Mucosa of stomach (tissue), 1 donor: ENCODE data around the gene KCNJ1.

ENCODE experiments used
- H3K27me3 ChIP-seq: one replicate; pipeline ENCODE4 v1.7.0; 2013; ENCODE audit warnings: mild to moderate bottlenecking, low read length; ENCODE audit not compliant: control insufficient read depth, insufficient read depth
- H3K36me3 ChIP-seq: one replicate; pipeline ENCODE4 v1.7.0; 2013; ENCODE audit warnings: low read length; ENCODE audit not compliant: control insufficient read depth, insufficient read depth
- H3K4me1 ChIP-seq: one replicate; pipeline ENCODE4 v1.7.0; 2013; ENCODE audit warnings: mild to moderate bottlenecking, low read length; ENCODE audit not compliant: control insufficient read depth, insufficient read depth
- H3K4me3 ChIP-seq: one replicate; pipeline ENCODE4 v1.7.0; 2013; ENCODE audit warnings: low read length
- H3K9ac ChIP-seq: one replicate; pipeline ENCODE4 v1.7.0; 2013; ENCODE audit warnings: mild to moderate bottlenecking, low read length, moderate library complexity
- H3K9me3 ChIP-seq: one replicate; pipeline ENCODE4 v1.7.0; 2013; ENCODE audit warnings: mild to moderate bottlenecking, low read length, moderate library complexity; ENCODE audit not compliant: control insufficient read depth
- donor health status: Pancreatic carcinoma.

Gene KCNJ1

DNA sequence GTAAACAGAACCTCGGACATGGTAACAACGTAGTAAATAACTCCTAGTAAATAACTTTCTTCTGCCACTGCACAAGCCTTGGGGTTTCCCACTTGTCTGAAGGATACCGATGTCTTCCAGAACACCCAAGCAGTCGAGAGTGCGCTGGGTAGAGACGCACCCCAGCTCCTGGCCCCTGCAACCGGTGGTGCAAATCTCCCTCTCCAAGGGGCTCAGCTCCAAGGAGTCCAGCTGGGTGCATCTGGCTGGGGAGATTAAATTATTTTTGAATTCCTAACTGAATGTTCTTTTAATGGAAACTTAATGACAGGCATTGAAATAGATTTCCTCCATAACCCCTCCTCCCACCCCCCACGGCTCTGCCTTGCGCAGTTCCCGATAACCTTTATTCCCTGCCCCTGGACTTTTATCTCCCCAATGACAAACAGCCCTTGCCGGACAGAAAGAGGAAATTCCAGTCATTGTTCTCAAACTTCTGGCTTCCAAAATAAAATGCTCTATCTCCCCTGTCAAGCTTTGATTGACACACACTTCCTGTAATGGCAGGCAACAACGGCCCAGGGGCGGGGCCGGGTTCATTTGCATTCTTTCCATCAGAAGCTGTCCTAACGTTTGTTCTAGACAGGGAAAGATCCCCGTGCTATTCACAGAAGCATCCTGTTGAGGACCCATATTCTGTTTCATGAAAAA lies 31.2 kb downstream of the KCNJ1 start:
- Histone ChIP-seq H3K4me3 (no peak overlapping the region), H3K27me3 (no peaks in the 10 kb centered on the region), H3K9ac (no peak overlapping the region), H3K9me3 (no peaks in the 10 kb centered on the region), H3K4me1 (peaks cover under 1% of the 10 kb centered on the region), H3K36me3 (no peaks in the 10 kb centered on the region)

DNA sequence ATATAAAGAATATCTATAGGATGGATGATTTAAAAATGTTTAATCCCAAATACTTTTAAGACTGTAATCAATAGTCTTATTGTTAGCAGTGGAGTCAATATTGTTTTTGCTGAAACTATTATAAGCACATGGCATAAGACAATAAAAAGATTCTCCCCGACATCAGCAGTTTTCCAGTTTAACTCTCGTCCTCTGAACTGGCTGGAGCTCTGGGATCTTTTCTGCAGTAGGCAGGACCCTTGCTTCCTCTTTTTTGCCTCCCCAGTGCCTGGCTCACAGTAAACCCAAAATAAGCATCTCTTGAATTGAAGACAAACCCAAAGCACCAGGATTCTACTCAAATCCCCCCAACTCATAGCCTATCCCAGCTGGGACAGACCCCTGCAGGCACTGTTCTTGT lies 32.9 kb downstream of the KCNJ1 start:
- Histone ChIP-seq H3K4me3 (no peak overlapping the region), H3K9ac (no peak overlapping the region), H3K36me3 (no peaks in the 10 kb centered on the region), H3K4me1 (peaks cover 5% of the 10 kb centered on the region), H3K9me3 (no peaks in the 10 kb centered on the region), H3K27me3 (no peaks in the 10 kb centered on the region)

DNA sequence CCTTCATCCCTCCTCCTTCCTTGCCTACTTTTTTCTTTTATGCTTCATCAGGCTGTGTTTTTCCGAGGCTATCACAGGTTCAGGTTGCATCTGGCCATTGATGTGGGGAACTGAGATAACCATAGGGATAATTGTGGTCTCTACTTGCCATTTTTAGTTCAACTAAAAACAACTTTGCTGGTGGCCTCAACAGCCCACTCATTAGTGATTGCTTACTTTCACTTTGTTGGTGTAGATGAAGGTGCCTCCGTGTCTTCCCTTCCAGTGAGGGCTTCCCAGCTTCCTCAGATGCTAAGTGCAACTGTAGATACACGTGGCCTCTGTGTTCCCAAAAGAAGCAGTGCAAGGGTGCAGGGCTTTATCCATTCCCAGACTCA lies 35.0 kb downstream of the KCNJ1 start:
- H3K4me3 ChIP-seq = no peak overlapping the region
- H3K36me3 ChIP-seq = no peaks in the 10 kb centered on the region
- no peaks in the 10 kb centered on the region for H3K27me3 ChIP-seq
- H3K4me1 ChIP-seq = peaks cover 11% of the 10 kb centered on the region
- H3K9me3 ChIP-seq = no peaks in the 10 kb centered on the region
- no peak overlapping the region for H3K9ac ChIP-seq

- Histone ChIP-seq H3K9me3 (no peaks in the 10 kb centered on the region), H3K4me1 (peaks cover 11% of the 10 kb centered on the region), H3K27me3 (no peaks in the 10 kb centered on the region), H3K36me3 (no peaks in the 10 kb centered on the region), H3K9ac (peak overlapping the region; percentile 28), H3K4me3 (no peak overlapping the region)
These were observed 35.6 kb downstream of the KCNJ1 start for GRCh38 chr11:128831174-128832120.

- Histone ChIP-seq H3K4me1 (peaks cover 11% of the 10 kb centered on the region), H3K4me3 (no peak overlapping the region), H3K9ac (peak overlapping the region; percentile 28), H3K27me3 (no peaks in the 10 kb centered on the region), H3K36me3 (no peaks in the 10 kb centered on the region), H3K9me3 (no peaks in the 10 kb centered on the region)
These were observed 36.6 kb downstream of the KCNJ1 start for GRCh38 chr11:128830290-128831173.

DNA sequence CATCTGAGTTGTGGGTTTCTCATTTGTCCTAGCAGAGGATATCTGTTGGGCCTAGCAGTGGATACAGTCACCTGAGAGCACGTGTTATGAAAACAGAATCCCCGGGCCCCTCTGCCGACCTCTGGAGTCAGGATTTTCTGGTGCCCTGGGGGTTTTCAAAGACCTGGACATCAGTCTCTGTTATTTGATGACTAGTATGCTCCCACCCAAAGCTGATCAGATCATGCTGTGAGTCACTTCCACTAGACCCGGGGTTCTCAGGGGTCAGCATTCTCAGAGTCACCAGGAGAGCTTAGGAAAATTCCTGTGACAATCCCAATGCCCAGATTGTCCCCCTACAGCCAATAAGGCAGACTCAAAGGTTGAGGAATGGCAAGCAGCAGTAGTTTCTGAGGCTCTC lies 38.7 kb downstream of the KCNJ1 start:
- H3K27me3 ChIP-seq = no peaks in the 10 kb centered on the region
- H3K4me1 ChIP-seq = peaks cover 11% of the 10 kb centered on the region
- no peak overlapping the region for H3K9ac ChIP-seq
- H3K36me3 ChIP-seq = no peaks in the 10 kb centered on the region
- H3K4me3 ChIP-seq = no peak overlapping the region
- no peaks in the 10 kb centered on the region for H3K9me3 ChIP-seq

DNA sequence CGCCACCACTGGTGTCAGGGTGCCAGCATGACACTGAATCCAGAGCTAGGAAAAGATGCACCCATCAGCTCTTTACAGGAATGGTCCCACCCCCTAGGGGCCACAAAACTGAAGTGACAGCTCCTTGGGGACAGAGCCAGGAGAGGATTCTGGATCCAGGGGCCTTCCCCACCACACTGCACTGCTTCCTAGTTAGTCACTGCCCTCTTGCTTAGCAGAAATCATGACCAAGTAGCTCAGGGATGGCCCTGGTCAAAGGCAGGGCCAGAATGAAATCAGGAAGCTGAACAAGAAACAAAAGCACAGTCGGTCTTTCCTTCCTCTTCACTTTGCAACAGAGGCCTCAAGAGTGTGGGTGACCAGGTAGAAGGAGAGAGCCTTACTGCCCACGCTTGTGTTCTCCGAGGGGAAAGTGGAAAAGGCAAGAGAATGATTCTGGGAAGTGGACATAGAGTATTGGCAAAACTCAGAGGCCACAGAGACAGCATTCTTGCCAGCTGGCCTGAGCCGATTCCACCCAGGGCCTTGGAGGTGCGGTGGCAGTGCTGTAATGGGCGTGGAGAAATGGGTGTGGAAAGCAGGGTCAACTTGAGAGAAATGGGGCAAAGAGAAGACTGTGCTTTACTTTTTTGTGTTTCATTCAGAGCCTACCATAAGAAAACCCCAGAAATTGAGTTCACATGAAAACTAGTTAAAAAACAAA lies 39.8 kb downstream of the KCNJ1 start:
- H3K4me1 ChIP-seq = peaks cover 11% of the 10 kb centered on the region

DNA sequence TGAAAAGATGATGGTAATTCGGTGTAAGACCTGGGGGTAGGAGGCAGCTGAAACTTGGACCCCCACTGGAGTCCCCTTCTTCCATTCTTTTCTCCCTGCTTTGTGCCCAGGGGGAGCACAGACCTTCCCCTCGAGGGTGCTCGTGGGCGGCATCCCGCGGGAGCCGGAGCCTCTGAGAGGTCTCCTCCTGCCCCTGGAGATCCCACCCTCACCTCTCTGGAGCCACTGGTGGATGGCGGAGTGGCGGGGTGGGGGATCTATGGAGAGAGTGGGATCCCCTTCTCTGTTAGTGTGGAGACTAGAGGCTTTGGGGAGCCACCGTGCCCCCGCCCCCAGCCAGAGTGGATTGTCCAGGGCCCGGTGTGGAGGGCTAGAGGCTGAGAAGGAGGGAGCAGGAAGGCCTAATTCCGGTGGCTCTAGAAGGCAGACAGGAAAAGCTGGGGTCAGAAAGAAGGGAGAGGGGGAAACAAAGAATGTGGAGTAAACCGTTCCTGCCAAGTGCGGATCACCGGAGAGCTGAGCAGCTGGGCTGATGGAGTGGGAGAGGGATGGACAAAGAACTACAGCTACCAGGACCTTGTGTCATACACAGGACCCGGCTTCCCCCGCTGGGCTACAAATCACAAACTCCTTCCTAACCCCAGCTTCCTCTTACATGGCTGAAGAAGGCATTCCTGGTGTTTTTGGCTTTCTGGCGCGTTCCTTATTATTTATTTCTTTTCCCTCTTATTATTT lies 41.9 kb downstream of the KCNJ1 start:
- Histone ChIP-seq H3K9me3 (no peaks in the 10 kb centered on the region), H3K4me3 (no peak overlapping the region), H3K36me3 (no peaks in the 10 kb centered on the region), H3K27me3 (no peaks in the 10 kb centered on the region), H3K9ac (no peak overlapping the region), H3K4me1 (peaks cover 7% of the 10 kb centered on the region)

More for the DNA sequence above, 39.8 kb downstream of the KCNJ1 start:
- Histone ChIP-seq H3K4me3 (no peak overlapping the region), H3K9me3 (no peaks in the 10 kb centered on the region), H3K27me3 (no peaks in the 10 kb centered on the region), H3K9ac (no peak overlapping the region), H3K36me3 (no peaks in the 10 kb centered on the region)

DNA sequence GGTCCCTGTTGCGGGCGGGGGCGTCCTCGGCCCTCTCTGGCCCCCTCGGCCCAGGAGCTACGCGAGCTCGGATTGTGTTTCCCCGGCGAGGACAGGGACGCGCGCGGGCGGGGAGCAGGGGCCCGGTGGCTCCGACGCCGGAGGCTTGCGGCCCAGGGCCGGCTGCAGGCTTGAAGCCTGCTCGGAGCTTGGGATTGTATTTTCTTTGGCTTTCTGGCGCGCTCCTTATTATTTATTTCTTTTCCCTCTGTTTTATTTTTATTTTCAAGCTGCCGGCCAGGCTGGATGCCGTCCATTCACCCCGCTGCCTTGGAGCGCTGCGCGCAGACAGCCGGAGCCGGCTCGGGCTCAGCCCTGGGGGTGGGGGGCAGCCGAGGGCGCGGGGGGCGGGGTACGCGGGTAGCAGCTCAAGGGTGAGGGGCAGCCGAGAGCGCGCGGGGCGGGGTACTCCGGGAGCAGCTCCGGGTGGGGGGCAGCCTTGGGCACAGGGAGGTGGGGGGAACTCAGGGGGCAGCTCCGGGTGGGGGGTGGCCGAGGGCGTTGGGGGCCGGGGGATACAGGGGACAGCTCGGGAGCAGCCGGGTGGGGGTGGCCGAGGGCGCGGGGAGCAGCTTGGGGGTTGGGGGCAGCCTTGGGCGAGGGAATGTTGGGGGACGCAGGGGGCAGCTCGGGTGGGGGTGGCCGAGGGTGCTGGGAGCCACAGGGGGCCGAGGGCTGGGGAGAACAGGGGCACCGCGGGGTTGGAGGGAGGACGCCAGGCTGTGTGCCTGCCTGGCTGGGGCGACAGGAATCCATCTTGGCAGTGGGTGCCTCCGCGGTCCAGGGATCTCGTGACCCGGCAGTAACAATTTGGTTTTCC lies 42.7 kb downstream of the KCNJ1 start:
- H3K9ac ChIP-seq = peak overlapping the region; percentile 15
- H3K4me3 ChIP-seq = no peak overlapping the region
- H3K4me1 ChIP-seq = peaks cover 7% of the 10 kb centered on the region
- H3K9me3 ChIP-seq = no peaks in the 10 kb centered on the region
- no peaks in the 10 kb centered on the region for H3K36me3 ChIP-seq
- no peaks in the 10 kb centered on the region for H3K27me3 ChIP-seq

GRCh38 chr11:128823753-128824152 lies 43.3 kb downstream of the KCNJ1 start:
- Histone ChIP-seq H3K27me3 (no peaks in the 10 kb centered on the region), H3K4me3 (no peak overlapping the region)

More at GRCh38 chr11:128823753-128824152, 43.3 kb downstream of the KCNJ1 start:
- peaks cover 7% of the 10 kb centered on the region for H3K4me1 ChIP-seq
- H3K9ac ChIP-seq = no peak overlapping the region
- H3K9me3 ChIP-seq = no peaks in the 10 kb centered on the region
- no peaks in the 10 kb centered on the region for H3K36me3 ChIP-seq
